GM21737 (cell line): ENCODE measurements around the gene ZNF69.
"Not testable (repeated sequence)": the region's sequence is repeated elsewhere in the genome, so short reads cannot be mapped to it uniquely, and the experiment has no call there.

Experiments used
- ATAC-seq: cut with Tn5 transposase; IDR thresholded peaks from one replicate; pipeline ENCODE4 v1.9.1; 2021; ENCODE audit warnings: mild to moderate bottlenecking, moderate library complexity; ENCODE audit not compliant: unreplicated experiment

Gene ZNF69

DNA sequence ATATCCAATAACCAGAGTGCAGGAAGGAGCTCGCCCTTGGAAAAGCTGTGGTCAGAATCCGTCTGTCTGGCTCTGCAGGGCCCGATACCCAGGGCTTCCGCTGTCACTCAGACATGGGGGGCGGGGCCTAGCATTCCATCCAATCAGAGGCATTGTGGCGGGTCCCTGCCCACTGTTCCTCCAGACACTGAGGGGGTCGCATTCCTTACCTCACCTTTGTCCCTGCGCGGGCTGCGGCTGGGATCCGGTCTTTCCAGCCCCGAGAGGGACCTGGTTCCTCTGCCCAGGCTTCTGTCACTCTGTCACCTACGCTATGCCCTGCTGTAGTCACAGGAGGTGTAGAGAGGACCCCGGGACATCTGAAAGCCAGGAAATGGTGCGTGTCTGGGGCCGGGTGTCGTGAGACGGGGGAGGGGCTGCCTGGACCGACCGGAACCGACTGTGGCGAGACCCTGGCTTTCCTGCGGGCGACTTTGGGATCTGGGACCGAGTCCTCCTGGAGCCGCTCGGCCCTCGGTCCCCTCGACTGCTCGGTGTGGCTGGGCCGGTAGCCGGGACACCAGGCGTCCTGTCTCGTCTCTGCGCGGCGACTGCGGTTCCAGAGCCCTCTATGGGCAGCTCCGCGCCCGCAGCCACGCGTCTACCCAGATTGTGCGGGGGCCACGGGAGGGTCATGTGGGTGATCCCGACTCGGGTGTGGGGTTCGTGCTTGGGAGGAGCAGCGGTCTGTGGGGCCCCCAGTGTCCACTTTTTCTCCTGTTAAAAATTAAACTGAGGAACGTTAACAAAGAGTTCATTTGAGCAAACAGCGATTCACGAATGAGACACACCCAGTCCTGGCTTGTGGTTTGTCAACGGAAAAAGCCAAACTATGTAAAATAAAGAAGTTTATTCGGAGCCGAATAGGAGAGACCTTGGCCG is at the start of gene ZNF69:
Gene ZNF69, plus strand, starts transcription at position 172 of the 921 bp plus-strand sequence. Its CDS starts 142 bp downstream, at position 314.
- peak; percentile 44 for ATAC-seq

DNA sequence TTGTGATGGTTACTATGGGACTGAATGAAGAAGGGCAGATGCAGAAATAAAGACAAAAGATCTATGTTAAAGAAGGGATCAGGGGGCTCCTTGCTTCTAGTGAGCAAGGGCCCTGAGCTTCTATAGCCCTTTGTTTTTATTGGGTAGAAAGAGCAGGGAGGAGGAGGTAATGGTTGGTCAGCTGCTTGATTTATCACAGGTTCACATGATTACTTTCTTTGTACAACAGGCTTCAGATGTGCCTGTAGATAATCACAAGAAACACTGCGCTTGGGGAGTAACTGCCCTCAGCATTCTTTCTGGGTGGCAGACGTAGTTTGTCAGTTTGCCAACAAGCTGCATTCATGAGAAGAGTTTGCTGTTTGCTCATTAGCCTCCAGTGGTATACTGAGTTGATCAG is 43.9 kb upstream of the ZNF69 start:
- no peak for ATAC-seq

DNA sequence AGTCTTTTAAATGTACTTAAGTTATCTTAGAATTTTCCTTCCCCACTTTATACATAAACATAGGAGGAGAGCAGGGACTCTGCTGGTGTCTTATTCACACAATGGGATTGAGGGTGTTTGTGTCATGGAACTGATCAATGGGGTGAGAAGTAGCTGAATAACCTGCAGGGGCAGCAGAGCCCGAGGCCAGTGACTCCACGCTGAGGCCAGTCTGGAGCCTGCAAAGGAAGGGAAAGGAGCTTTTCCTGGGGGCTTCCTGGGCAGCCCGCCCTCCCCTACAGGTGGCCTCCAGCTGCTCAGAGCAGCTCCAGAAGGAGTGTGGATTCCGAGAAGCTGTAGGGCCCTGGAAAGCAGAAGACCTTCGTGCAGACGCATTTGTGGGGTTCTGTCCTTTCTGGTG is 40.0 kb upstream of the ZNF69 start:
- not testable (repeated sequence) for ATAC-seq

DNA sequence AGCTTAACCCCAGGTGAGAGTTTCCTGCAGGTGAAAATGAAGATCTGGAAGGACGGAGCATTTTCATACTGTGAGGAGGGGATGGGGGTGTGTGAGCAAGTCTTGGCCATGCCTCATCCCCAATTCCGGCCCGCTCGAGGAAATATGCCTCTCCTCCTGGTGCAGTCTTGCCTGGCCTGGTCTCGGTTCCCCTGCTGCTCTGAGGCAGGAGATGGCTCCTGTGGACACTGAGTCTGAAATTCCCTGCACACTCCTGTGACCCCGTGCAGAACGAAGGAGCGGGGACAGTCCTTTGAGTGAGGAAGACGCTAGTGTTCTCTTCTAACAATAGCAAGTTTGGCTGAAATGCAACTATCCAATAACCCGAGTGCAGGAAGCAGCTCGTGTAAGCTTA is 39.4 kb upstream of the ZNF69 start:
- ATAC-seq: no peak

DNA sequence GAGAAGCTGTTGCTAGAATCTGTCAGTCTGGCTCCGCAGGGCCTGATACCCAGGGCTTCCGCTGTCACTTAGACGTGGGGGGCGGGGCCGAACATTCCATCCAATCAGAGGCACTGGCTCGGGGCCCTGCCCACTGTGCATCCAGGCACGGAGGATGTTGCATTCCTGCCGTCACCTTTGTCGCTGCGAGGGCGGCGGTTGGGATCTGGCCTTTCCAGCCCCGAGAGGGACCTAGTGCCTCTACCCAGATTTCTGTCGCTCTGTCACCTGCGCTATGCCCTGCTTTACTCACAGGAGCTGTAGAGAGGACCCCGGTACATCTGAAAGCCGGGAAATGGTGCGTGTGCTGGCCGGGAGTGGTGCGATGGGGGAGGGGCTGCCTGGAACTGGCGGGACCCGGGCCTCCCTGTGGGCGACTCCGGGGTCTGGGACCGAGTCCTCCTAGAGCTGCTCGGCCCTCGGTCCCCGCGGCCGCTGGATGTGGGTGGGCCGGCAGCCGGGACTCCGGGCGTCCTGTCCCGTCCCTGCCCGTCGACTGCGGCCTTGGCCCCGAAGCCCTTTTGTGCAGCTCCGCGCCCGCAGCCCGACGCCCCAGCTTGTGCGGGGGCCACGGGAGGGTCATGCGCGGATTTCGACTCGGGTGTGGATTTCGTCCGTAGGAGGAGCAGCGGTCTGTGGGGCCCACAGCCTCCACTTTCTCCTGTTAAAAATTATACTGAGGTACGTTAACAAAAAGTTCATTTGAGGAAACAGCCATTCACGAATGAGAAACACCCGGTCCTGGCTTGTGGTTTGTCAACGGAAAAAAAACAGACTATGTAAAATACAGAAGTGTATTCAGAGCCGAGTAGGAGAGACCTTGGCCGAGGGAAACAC is 38.8 kb upstream of the ZNF69 start, which contains the start of gene ZNF439:
Gene ZNF439, plus strand, starts transcription at position 133 of the 876 bp plus-strand sequence. Its CDS starts 142 bp downstream, at position 275.
- peak; percentile 84 for ATAC-seq

DNA sequence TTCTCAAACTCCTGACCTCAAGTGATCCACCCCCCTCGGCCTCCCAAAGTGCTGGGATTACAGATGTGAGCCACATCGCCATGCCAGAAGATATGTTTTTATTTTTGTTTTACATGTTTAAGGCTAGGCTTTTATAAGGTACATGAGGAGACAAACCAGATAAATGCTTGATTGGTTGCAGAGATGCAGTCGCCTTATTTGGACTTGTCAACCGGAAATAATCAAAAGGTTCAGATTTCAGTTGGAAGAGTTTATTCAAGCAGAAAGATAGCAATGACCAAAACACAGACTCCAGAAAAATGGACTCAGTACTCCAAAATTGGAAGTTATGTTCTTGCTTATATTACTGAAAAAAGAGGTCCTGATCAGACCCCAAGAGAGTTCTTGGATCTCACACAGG is 37.3 kb upstream of the ZNF69 start:
- not testable (repeated sequence) for ATAC-seq

DNA sequence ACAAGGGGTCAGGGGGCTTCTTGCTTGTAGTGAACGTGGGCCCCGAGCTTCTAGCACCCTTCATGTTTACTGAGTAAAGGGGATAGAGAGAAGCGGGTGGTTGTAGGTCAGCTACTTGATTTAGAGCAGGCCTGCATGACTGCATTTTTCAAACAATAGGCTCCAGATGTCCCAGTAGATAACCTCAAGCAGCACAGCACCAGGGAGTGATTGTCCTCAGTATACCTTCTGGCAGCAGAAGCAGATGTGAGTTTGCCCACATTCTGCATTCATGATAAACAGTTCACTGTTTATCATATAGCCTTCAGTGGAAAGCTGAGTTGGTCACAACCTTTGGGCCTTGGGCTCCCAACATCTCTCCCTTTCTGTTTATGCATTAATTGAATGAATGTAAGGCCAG is 34.2 kb upstream of the ZNF69 start:
- no peak for ATAC-seq

DNA sequence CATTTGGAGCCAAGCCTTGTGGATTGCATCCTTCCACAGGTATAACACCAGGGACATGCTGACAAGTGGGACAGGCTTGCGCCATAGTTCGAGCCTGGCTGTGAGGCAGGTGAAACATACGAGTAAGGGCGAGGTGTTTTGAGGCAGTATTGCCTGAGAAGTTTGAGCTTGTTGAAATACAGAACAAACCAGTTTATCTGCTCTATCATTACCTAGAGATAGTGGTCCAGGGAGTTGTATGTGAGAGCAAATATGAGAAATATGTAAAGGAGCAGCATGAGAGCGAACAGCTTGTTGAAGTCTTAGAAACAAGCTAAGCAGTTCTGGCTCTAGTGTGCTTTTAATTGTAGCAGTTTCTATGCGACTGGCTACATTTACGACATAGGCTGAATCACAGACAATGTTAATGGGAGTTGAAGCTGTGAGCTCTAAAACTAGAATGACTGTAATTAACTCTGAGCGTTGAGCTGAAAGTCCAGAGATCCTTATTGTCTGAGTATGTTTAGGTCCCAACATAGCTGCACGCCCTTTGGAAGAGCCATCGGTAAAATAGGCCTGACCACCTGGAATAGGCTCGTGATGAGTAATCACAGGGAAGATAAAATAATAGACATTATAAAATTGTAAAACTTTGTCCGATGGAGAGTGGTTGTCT is 30.9 kb upstream of the ZNF69 start:
- ATAC-seq: no peak

DNA sequence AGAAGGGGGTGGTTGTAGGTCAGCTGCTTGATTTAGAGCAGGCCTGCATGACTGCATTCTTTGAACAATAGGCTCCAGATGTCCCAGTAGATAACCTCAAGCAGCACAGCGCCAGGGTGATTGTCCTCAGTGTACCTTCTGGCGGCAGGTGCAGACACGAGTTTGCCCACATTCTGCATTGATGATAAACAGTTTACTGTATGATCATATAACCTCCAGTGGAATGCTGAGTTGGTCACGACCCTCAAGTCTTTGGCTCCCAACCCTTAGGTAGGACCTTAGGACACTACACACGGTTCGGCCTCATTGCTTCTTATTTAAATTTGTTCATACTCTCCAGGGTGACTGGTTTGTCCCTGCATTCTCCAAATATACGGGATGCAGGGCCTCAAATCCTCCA is 26.9 kb upstream of the ZNF69 start:
- ATAC-seq: no peak

DNA sequence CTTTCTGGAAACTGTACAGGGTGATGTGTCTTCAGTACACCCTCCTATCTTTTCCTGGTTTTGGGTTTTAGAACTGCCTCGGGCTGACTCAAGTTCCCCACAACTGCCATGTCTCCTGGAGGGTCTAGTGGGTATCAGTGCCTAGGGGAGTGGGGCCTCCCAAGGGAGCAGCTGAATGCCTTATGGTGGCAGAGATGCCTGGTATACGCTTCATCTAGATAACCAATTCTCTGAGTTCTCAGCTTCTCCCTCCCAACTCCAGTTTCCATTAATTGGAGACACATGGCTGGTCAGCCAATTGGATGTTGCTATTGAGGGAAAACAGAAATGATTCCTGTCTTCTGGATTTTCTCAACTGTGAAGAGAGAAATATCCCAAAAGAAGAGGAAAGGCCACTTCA is 26.3 kb upstream of the ZNF69 start:
- ATAC-seq: no peak

DNA sequence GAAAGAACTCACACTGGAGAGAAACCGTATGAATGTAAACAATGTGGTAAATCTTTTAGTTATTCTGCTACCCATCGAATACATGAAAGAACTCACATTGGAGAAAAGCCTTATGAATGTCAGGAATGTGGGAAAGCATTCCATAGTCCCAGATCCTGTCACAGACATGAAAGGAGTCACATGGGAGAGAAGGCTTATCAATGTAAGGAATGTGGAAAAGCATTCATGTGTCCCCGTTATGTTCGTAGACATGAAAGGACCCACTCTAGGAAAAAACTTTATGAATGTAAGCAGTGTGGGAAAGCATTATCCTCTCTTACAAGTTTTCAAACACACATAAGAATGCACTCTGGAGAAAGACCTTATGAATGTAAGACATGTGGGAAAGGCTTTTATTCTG is 19.8 kb upstream of the ZNF69 start:
- ATAC-seq: not testable (repeated sequence)

DNA sequence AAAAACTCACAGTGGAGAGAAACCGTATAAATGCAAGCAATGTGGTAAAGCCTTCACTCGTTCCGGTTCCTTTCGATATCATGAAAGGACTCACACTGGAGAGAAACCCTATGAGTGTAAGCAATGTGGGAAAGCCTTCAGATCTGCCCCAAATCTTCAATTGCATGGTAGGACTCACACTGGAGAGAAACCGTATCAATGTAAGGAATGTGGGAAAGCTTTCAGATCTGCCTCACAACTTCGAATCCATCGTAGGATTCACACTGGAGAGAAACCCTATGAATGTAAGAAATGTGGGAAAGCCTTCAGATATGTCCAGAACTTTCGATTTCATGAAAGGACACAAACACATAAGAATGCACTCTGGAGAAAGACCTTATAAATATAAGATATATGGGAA is 19.4 kb upstream of the ZNF69 start:
- no peak for ATAC-seq

DNA sequence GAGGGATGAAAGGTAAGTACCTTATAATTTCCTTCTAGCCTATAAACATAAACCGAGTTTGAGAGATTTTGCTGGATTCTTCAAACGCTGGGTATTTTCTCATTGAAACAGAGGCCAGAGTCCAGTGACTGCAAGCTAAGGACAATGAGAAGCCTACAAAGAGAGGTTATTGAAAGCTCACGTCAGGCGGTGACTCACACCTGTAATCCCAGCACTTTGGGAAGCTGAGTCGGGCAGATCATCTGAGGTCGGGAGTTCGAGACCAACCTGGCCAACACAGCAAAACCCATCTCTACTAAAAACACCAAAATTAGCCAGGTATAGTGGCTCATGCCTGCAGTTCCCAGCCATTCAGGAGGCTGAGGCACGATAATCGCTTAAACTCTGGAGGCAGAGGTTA is 15.0 kb upstream of the ZNF69 start:
- no peak for ATAC-seq

DNA sequence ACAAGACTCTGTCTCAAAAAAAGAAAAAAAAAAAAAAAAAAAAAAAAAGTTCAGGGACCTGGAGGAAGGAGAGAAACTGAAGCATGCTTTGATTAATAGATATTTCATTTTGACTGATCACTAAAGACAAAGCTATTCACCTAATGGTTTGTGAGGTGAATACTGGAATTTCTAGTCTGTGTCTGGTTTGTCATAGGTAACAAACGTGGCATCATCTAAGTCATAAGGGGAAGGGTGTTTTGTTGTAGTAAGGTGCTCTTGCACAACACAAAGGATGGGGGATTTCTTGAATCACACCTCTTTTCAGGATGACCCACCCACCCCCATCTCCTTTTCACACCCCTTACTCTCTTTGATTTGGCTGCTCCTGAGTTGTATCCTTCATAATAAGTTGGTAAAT is 13.8 kb upstream of the ZNF69 start:
- no peak for ATAC-seq

DNA sequence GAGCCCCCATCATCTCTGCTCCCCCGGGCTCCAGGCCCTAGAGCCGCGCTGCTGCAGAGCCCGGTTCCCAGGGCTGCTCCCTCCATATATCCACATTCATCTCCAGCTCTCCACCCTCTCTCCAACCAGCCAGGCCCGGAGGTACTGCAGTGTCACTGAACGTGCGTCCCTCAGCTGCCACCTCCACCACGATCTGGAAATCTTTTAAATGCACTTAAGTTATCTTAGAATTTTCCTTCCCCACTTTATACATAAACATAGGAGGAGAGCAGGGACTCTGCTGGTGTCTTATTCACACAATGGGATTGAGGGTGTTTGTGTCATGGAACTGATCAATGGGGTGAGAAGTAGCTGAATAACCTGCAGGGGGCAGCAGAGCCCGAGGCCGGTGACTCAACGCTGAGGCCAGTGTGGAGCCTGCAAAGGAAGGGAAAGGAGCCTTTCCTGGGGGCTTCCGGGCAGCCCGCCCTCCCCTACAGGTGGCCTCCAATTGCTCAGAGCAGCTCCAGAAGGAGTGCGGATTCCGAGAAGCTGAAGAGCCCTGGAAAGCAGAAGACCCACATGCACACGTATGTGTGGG is 7.8 kb upstream of the ZNF69 start:
- not testable (repeated sequence) for ATAC-seq

DNA sequence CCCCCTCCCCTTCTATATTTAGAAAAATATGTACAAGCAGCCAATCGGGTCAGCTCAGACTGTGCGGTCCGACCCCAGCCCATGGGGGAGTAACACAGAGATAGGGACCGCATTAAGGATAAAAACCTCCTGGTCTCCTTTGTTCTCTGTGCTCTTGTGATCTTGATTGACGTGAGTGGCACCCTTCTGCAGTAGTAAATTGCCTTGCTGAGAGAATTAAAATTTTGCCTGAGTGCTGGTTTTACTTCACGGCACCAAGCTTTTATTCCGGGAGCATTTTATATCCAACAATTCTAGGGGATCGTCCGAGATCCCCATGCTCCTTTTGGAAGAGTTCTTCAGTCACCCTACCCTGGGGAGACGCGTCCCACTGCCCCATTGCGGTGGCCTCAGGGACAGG is 7.0 kb upstream of the ZNF69 start:
- no peak for ATAC-seq

DNA sequence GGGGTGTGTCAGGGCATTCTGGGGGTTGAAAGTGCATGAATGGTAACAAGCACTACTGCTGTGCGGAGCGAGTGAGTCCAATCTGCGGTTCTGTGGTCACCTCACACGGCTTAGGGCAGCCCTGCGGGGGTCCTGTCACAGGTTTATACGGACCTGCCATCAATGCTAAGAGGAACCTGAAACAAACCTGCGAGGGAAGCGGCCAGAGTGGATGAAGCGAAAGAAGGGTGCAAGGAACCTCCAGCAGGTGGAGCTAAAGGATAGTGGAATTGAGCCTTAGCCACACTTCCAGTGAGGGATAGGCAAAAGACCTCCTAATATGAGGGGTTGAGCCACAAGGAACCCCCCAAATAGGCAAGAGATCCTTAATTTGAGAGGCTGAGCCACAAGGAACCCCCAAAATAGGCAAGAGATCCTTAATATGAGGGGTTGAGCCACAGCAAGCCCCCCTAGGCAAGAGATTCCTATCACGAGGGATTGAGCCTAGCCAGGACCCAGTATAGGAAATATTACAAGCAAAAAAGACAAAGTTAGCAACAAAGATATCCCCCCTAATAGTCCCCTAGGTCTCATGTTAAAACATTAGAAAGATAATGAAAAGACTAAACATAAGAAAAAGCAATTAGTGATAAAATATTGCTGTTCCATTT is 6.3 kb upstream of the ZNF69 start:
- no peak for ATAC-seq

DNA sequence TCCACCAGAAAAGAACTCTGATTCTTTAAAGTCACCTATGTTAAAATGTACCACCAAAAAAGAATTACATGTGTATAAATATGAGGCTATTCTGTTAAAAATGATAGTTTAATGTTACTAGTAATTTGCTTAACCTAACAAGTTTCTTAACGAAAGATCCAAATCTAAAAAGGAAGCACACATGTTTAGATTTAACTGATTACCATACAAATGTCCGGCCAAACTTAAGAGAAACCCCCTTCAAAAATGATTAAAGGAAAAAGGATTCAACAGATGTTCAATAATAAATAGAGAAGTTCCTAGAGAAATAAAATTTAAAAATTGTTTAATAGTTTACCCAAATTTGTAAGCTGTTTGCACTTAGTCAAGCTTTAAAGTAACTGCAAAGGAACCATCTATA is 5.0 kb upstream of the ZNF69 start:
- no peak for ATAC-seq

DNA sequence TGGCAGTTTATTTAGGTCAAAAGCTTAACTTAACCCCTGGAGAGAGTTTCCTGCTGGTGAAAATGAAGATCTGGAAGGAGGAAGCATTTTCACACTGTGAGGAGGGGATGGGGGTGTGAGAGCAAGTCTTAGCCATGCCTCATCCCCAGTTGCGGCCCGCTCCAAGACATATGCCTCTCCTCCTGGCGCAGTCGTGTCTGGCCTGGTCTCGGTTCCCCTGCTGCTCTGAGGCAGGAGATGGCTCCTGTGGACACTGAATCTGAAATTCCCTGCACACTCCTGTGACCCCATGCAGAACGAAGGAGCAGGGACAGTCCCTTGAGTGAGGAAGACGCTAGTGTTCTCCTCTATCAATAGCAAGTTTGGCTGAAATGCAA is 360 bp upstream of the ZNF69 start:
- no peak for ATAC-seq

DNA sequence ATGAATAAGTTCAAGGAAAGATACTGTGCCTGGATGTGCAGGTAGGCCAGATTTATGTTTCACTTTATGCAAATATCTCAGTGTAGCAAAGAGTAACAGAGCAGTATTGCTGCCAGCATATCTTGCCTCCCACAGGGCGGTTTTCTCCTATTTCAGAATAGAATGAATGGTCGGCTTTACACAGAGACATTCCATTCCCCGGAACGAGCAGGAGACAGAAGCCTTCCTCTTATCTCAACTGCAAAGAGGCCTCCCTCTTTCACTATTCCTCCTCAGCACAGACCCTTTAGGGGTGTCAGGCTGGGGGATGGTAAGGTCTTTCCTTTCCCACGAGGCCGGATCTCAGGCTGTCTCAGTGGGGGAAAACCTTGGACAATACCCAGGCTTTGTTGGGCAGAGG is 2.3 kb downstream of the ZNF69 start:
- not testable (repeated sequence) for ATAC-seq
